GM23338 (cell line): ENCODE results near the gene TAPBP. TPM values are rescaled to one million over a fixed set of nuclear protein-coding genes. Genes with fewer than 3 reads are reported as not detected.
A peak's percentile ranks its signal among the peaks of the same experiment; 100 is the strongest.

Experiments used
- ATAC-seq: fragments of 200-7000 bp; cut with Tn5 transposase; 3 replicates; pipeline ENCODE4 v1.9.1; 2020
- DNase-seq: peaks from one replicate; pipeline ENCODE4 v3.0.0-alpha.2; 2015; ENCODE audit warnings: low spot score
- H2AFZ ChIP-seq: fragments of 200-600 bp; sonication (generic); 2 replicates; pipeline ENCODE4 v1.8.0; 2016; ENCODE audit warnings: antibody characterized with exemption, mild to moderate bottlenecking, moderate library complexity
- H3F3A ChIP-seq: fragments of 200-600 bp; sonication (generic); replicated peaks from 2 replicates; pipeline ENCODE4 v1.8.0; 2017; ENCODE audit warnings: antibody characterized with exemption, mixed run types, low read depth
- H3K27ac ChIP-seq: fragments of 200-600 bp; sonication (generic); 2 replicates; pipeline ENCODE4 v1.6.1; 2016; ENCODE audit warnings: low read depth
- H3K27me3 ChIP-seq: fragments of 200-600 bp; sonication (generic); 2 replicates; pipeline ENCODE4 v1.8.0; 2016; ENCODE audit warnings: mild to moderate bottlenecking, mixed run types, moderate library complexity; ENCODE audit not compliant: insufficient read depth
- H3K36me3 ChIP-seq: fragments of 200-600 bp; sonication (generic); 2 replicates; pipeline ENCODE4 v1.8.0; 2016; ENCODE audit warnings: mild to moderate bottlenecking; ENCODE audit not compliant: insufficient read depth
- H3K4me1 ChIP-seq: fragments of 200-600 bp; sonication (generic); 2 replicates; pipeline ENCODE4 v1.8.0; 2016; ENCODE audit warnings: mild to moderate bottlenecking, moderate library complexity; ENCODE audit not compliant: insufficient read depth
- H3K4me2 ChIP-seq: fragments of 200-600 bp; sonication (generic); 2 replicates; pipeline ENCODE4 v1.7.1; 2017; ENCODE audit warnings: mixed run types
- H3K4me3 ChIP-seq: fragments of 200-600 bp; sonication (generic); 2 replicates; pipeline ENCODE4 v1.6.1; 2016; ENCODE audit warnings: mixed run types
- H3K79me2 ChIP-seq: fragments of 200-600 bp; sonication (generic); replicated peaks from 2 replicates; pipeline ENCODE4 v1.8.0; 2017; ENCODE audit warnings: mild to moderate bottlenecking; ENCODE audit not compliant: insufficient read depth
- H3K9me2 ChIP-seq: fragments of 200-600 bp; sonication (generic); 2 replicates; pipeline ENCODE4 v1.8.0; 2017; ENCODE audit not compliant: insufficient read depth
- H4K20me1 ChIP-seq: fragments of 200-600 bp; sonication (generic); replicated peaks from 2 replicates; pipeline ENCODE4 v1.8.0; 2017; ENCODE audit warnings: mild to moderate bottlenecking; ENCODE audit not compliant: insufficient read depth
- H3K27ac Mint-ChIP-seq: 2 replicates; pipeline ENCODE4 v1.8.0; 2020; ENCODE audit warnings: inconsistent platforms, mild to moderate bottlenecking, moderate library complexity, mixed read lengths
- H3K27me3 Mint-ChIP-seq: 3 replicates; pipeline ENCODE4 v1.8.0; 2022; ENCODE audit warnings: low read depth, mild to moderate bottlenecking, moderate library complexity, mixed read lengths, inconsistent platforms; ENCODE audit not compliant: insufficient read depth, poor library complexity
- H3K36me3 Mint-ChIP-seq: 3 replicates; pipeline ENCODE4 v1.8.0; 2021; ENCODE audit warnings: low read depth, mild to moderate bottlenecking, inconsistent platforms, moderate library complexity, mixed read lengths
- H3K4me1 Mint-ChIP-seq: 3 replicates; pipeline ENCODE4 v1.8.0; 2020; ENCODE audit warnings: mild to moderate bottlenecking, inconsistent platforms, mixed read lengths
- H3K4me3 Mint-ChIP-seq: 3 replicates; pipeline ENCODE4 v1.8.0; 2021; ENCODE audit warnings: moderate library complexity, mild to moderate bottlenecking, inconsistent platforms, mixed read lengths
- H3K9me3 Mint-ChIP-seq: 3 replicates; pipeline ENCODE4 v1.8.0; 2020; ENCODE audit warnings: moderate library complexity, mild to moderate bottlenecking, inconsistent platforms, mixed read lengths
- CREB1 ChIP-seq: fragments of 250-450 bp; sonication (Bioruptor Pico); IDR thresholded peaks from 2 replicates; pipeline ENCODE4 v1.5.0; 2020; ENCODE audit warnings: low read depth, mild to moderate bottlenecking, moderate library complexity
- CTCF ChIP-seq, 2 experiments: fragments of 200-600 bp in 1 of 2; sonication (generic) in 1 of 2; conservative IDR thresholded peaks; 2 replicates each; pipeline versions ENCODE4 v1.5.1 to v1.6.1; 2016 to 2017; ENCODE audit warnings: antibody characterized with exemption in 2 of 2, low read depth in 2 of 2, mild to moderate bottlenecking in 2 of 2, moderate library complexity in 1 of 2
- EZH2 ChIP-seq: fragments of 200-600 bp; sonication (generic); IDR thresholded peaks from one replicate; pipeline ENCODE4 v1.8.0; 2017; ENCODE audit warnings: antibody characterized with exemption, mild to moderate bottlenecking, low read depth; ENCODE audit not compliant: unreplicated experiment
- EZH2phosphoT487 ChIP-seq: fragments of 200-600 bp; sonication (generic); IDR thresholded peaks from one replicate; pipeline ENCODE4 v1.8.1; 2018; ENCODE audit warnings: antibody characterized with exemption; ENCODE audit not compliant: unreplicated experiment
- JUNB ChIP-seq: IDR thresholded peaks from one replicate; pipeline ENCODE4 v1.6.1; 2016; ENCODE audit warnings: antibody characterized with exemption; ENCODE audit not compliant: unreplicated experiment
- NANOG ChIP-seq: IDR thresholded peaks from 2 replicates; pipeline ENCODE4 v1.6.1; 2016; ENCODE audit warnings: antibody characterized with exemption, borderline replicate concordance
- POLR2AphosphoS5 ChIP-seq: IDR thresholded peaks from 2 replicates; pipeline ENCODE4 v1.6.1; 2016; ENCODE audit warnings: antibody characterized with exemption, low read depth
- STAT1 ChIP-seq: IDR thresholded peaks from one replicate; pipeline ENCODE4 v1.6.1; 2016; ENCODE audit warnings: antibody characterized with exemption; ENCODE audit not compliant: unreplicated experiment
- ZNF114 ChIP-seq: fragments of 250-450 bp; sonication (Bioruptor Pico); IDR thresholded peaks from 2 replicates; pipeline ENCODE4 v1.5.0; 2020; ENCODE audit warnings: mild to moderate bottlenecking, moderate library complexity
- ZNF331 ChIP-seq: fragments of 250-450 bp; sonication (Bioruptor Pico); IDR thresholded peaks from 2 replicates; pipeline ENCODE4 v1.5.0; 2020; ENCODE audit warnings: low read depth, mild to moderate bottlenecking, moderate library complexity
- polyA plus RNA-seq: library from polyadenylated mRNA; unstranded; fragments of >200 nt; fragmentation: Nextera tagmentation; extraction: Ambion mirVana; gene quantifications from 2 replicates; pipeline ENCODE4 v1.2.1, GENCODE V29; 2016
- total RNA-seq: library from RNA; depleted of rRNA; stranded (reverse); fragments of >200 nt; shearing (Covaris generic); gene quantifications from 2 replicates; pipeline ENCODE4 v1.2.3, GENCODE V29; 2014
- TF ChIP-seq, protein P1 (sequence below): IDR thresholded peaks from 2 replicates; pipeline ENCODE4 v1.6.1; 2016; ENCODE audit warnings: antibody characterized with exemption
- TF ChIP-seq, protein P2 (sequence below): IDR thresholded peaks from one replicate; pipeline ENCODE4 v1.6.1; 2018; ENCODE audit warnings: antibody characterized with exemption; ENCODE audit not compliant: unreplicated experiment

TAPBP gene
- total and polyA plus RNA-seq, 2 experiments from 2014 or later, result 19.9 to 37.5 TPM

- TF ChIP-seq CTCF (conservative IDR thresholded peaks at IDR 0.05; ENCODE audit: low read depth in 2 of 2), result no peak
- no peak for TF ChIP-seq ZNF114 (CRISPR knock-in tag)
- TF ChIP-seq STAT1, result no peak
- TF ChIP-seq JUNB, result no peak
- TF ChIP-seq POLR2AphosphoS5, result no peak
- TF ChIP-seq, protein P1, sequence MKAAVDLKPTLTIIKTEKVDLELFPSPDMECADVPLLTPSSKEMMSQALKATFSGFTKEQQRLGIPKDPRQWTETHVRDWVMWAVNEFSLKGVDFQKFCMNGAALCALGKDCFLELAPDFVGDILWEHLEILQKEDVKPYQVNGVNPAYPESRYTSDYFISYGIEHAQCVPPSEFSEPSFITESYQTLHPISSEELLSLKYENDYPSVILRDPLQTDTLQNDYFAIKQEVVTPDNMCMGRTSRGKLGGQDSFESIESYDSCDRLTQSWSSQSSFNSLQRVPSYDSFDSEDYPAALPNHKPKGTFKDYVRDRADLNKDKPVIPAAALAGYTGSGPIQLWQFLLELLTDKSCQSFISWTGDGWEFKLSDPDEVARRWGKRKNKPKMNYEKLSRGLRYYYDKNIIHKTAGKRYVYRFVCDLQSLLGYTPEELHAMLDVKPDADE, result no peak
- no peak for TF ChIP-seq NANOG
- TF ChIP-seq CREB1 (CRISPR knock-in tag), result no peak
- no peak for TF ChIP-seq ZNF331 (CRISPR knock-in tag)
- TF ChIP-seq EZH2phosphoT487, result no peak
- TF ChIP-seq, protein P2, sequence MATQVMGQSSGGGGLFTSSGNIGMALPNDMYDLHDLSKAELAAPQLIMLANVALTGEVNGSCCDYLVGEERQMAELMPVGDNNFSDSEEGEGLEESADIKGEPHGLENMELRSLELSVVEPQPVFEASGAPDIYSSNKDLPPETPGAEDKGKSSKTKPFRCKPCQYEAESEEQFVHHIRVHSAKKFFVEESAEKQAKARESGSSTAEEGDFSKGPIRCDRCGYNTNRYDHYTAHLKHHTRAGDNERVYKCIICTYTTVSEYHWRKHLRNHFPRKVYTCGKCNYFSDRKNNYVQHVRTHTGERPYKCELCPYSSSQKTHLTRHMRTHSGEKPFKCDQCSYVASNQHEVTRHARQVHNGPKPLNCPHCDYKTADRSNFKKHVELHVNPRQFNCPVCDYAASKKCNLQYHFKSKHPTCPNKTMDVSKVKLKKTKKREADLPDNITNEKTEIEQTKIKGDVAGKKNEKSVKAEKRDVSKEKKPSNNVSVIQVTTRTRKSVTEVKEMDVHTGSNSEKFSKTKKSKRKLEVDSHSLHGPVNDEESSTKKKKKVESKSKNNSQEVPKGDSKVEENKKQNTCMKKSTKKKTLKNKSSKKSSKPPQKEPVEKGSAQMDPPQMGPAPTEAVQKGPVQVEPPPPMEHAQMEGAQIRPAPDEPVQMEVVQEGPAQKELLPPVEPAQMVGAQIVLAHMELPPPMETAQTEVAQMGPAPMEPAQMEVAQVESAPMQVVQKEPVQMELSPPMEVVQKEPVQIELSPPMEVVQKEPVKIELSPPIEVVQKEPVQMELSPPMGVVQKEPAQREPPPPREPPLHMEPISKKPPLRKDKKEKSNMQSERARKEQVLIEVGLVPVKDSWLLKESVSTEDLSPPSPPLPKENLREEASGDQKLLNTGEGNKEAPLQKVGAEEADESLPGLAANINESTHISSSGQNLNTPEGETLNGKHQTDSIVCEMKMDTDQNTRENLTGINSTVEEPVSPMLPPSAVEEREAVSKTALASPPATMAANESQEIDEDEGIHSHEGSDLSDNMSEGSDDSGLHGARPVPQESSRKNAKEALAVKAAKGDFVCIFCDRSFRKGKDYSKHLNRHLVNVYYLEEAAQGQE, result no peak
Measured at GRCh38 chr6:33289784-33290315, 24.0 kb downstream of the TAPBP start (continued).

DNA sequence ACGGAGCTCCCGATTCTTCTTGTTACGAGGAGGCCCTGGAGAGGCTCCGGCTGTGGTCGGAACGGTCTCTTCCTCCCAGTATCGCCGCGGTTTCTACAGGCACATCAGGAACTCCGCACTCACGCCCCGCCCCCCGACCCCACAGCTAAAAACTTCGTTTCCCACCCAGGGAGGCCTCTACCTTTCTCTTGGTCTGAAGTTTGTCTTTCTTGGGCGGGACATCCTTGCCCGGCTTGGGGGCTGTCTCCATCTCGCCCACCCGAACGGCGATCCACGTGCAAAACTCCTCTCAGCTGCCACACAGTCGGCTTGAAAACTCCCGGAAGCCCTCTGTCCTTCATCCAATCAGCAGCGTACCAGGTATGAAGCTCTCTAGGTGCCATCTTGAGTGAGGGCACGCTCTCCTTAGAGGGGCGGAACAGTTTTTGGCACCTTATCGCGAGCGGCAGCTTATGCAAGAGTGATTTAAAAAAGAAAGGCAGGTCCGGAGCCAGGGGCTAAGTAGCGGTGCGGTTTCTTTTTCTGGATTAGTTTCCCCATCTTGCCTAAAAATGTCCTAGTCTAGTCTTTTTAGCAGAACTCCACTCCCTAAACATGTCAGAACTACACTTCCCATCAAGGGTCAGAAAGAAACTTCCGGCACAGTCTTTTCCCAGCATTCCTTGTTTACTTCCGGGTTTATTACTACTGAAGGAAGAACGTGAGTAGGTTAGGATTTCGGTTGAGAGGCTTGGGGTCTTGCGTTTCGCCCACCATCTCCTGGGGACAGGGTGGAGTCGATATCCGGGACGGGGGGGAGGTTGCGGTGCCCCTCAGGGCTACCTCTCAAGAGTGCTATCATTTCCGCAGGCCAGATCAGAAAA, 24.7 kb downstream of the TAPBP start, which contains the start of the genes PFDN6 and WDR46:
PFDN6 (plus strand) TSS at position 681 of the 863 bp plus-strand sequence. CDS start 256 bp downstream, outside the sequence.
WDR46 (minus strand) TSS at position 319 of the 863 bp plus-strand sequence; CDS start at position 250, 69 bp downstream.
- H3K27ac Mint-ChIP-seq, result peak within 1 kb of the TSS; percentile 90
- H3K36me3 ChIP-seq, result peaks cover 25% of the 10 kb centered on the region
- peaks cover 39% of the 10 kb centered on the region for H3K79me2 ChIP-seq
- ATAC-seq, result peak; percentile 97
- peak within 1 kb of the TSS; percentile 68 for H3K4me3 ChIP-seq
- H3K27ac ChIP-seq, result no peak within 1 kb of the TSS
- H3K4me1 ChIP-seq, result peaks cover 13% of the 10 kb centered on the region
- peak within 1 kb of the TSS; percentile 57 for H2AFZ ChIP-seq
- peaks cover 17% of the 10 kb centered on the region for H4K20me1 ChIP-seq
- H3K27me3 Mint-ChIP-seq, result peaks cover 2% of the 10 kb centered on the region
- peaks cover 6% of the 10 kb centered on the region; the same call in 1 of the 2 replicates for H3F3A ChIP-seq
- no peak for TF ChIP-seq CTCF (conservative IDR thresholded peaks at IDR 0.05; ENCODE audit: low read depth in 2 of 2)
- no peak for TF ChIP-seq EZH2
- peak; percentile 73; the same call in 1 of the 2 replicates for TF ChIP-seq POLR2AphosphoS5
- TF ChIP-seq, protein P1, result peak; percentile 98
- no peak for TF ChIP-seq NANOG
- peaks cover 16% of the 10 kb centered on the region for H3K4me1 Mint-ChIP-seq
- H3K4me3 Mint-ChIP-seq, result peak within 1 kb of the TSS; percentile 96
- DNase-seq, result peak; percentile 95
- peak within 1 kb of the TSS; percentile 97 for H3K4me2 ChIP-seq
- H3K9me3 Mint-ChIP-seq, result no peaks in the 10 kb centered on the region
- no peaks in the 10 kb centered on the region for H3K27me3 ChIP-seq
- peaks cover 56% of the 10 kb centered on the region for H3K36me3 Mint-ChIP-seq
- H3K9me2 ChIP-seq, result no peaks in the 10 kb centered on the region
